ENCODE data around the gene PRG2.
A peak's percentile ranks its signal among the peaks of the same experiment; 100 is the strongest.

The PRG2 gene

DNA sequence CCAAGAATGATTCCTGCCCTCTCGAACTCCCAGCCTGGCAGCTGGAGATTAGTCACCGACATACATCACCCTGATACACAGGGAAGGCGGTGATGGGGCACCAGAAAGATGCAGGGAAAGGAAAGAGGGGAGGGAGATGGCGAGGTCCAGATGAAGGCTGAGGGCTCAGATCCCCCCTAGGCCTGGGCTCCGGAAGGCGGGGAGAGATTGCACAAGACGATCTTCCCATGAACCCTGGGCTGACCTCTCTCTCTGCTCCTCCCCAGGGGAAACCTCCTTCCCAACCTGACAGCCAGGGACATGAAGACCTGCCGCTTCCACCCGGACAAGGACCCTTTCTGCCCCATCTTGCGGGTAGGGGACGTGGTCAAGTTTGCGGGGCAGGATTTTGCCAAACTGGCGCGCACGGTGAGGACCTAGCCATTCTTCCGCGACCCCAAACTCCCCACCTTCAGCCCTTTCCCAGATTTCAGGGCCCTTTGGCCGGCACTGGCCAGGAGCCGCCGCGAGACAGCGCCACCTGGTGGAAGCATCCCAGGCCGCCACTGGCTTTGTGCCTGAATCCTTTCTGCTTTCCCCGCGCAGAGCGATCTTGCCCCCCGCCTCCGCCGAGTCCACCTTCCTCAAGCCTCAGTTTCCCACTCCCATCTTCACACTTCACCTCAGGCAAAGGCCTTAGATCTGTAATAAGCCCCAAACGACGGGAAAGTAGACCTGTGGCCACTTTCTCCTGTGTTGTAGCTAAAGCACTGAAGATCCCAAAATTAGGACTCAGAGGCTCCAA is 40.8 kb downstream of the PRG2 start:
- no peak overlapping the region for H3K27ac ChIP-seq (ENCODE audit: low read length)
- peak overlapping the region; percentile 30; the same call in 1 of the 2 replicates for H3K4me2 ChIP-seq (ENCODE audit: low read length)
- no peak overlapping the region for H3K9ac ChIP-seq (ENCODE audit: low read length)
- no peak overlapping the region for H3K4me3 ChIP-seq (ENCODE audit: low read length)
- TF ChIP-seq, protein P1, sequence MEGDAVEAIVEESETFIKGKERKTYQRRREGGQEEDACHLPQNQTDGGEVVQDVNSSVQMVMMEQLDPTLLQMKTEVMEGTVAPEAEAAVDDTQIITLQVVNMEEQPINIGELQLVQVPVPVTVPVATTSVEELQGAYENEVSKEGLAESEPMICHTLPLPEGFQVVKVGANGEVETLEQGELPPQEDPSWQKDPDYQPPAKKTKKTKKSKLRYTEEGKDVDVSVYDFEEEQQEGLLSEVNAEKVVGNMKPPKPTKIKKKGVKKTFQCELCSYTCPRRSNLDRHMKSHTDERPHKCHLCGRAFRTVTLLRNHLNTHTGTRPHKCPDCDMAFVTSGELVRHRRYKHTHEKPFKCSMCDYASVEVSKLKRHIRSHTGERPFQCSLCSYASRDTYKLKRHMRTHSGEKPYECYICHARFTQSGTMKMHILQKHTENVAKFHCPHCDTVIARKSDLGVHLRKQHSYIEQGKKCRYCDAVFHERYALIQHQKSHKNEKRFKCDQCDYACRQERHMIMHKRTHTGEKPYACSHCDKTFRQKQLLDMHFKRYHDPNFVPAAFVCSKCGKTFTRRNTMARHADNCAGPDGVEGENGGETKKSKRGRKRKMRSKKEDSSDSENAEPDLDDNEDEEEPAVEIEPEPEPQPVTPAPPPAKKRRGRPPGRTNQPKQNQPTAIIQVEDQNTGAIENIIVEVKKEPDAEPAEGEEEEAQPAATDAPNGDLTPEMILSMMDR (IDR thresholded peaks at IDR 0.05; ENCODE audit: low read depth, low read length) = peak; percentile 75
- TF ChIP-seq EZH2phosphoT487 (IDR thresholded peaks at IDR 0.05; ENCODE audit: low read depth) = no peak
- peaks cover 29% of the 10 kb centered on the region for H3K4me1 ChIP-seq (ENCODE audit: low read length)
- H3K36me3 ChIP-seq (replicated peaks; ENCODE audit: low read depth, low read length) = no peaks in the 10 kb centered on the region
- no peaks in the 10 kb centered on the region for H3K27me3 ChIP-seq (ENCODE audit: low read depth, low read length)
- H4K20me1 ChIP-seq (ENCODE audit: insufficient read depth, low read length) = no peaks in the 10 kb centered on the region
- no peaks in the 10 kb centered on the region for H3K79me2 ChIP-seq (ENCODE audit: low read length)
- no peaks in the 10 kb centered on the region for H3K9me3 ChIP-seq (ENCODE audit: insufficient read depth, low read length)
- no peak overlapping the region for H2AFZ ChIP-seq (ENCODE audit: low read depth, low read length)

DNA sequence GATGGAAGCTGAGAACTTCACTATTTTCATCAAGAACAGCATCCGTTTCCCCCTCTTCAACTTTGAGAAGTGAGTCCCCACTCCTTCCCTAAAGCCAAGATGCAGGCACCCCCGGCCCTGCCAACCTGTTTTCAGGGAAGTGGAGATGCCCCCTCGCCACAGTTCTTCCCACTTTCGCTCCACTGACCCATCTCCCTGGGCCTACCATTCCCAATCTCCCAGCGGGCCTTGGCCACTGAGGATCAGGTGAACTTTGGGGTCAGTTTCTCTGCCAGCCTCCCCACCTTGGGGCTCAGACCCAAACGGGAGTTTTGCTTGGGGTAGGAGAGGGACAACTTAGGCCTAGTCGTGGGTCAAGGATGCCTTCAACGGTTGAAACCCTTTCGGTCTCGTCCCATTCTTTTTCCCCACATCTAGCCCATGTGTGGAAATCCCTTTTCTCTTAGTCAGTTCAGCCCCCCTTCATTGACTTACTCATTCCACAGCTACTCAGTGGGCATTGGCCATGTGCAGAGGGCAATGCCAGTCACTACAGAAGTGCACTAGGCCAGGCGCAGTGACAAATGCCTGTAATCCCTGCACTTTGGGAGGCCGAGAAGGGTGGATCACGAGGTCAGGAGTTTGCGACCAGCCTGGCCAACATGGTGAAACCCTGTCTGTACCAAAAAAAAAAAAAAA is 41.7 kb downstream of the PRG2 start:
- TF ChIP-seq, protein P1 (IDR thresholded peaks at IDR 0.05; ENCODE audit: low read depth, low read length) = no peak
- TF ChIP-seq EZH2phosphoT487 (IDR thresholded peaks at IDR 0.05; ENCODE audit: low read depth) = no peak
- Histone ChIP-seq H3K9ac (ENCODE audit: low read length) (no peak overlapping the region), H3K27ac (ENCODE audit: low read length) (no peak overlapping the region), H2AFZ (ENCODE audit: low read depth, low read length) (no peak overlapping the region), H3K9me3 (ENCODE audit: insufficient read depth, low read length) (no peaks in the 10 kb centered on the region), H3K4me2 (ENCODE audit: low read length) (no peak overlapping the region), H3K79me2 (ENCODE audit: low read length) (no peaks in the 10 kb centered on the region), H3K4me3 (ENCODE audit: low read length) (no peak overlapping the region), H3K4me1 (ENCODE audit: low read length) (peaks cover 29% of the 10 kb centered on the region), H3K36me3 (replicated peaks; ENCODE audit: low read depth, low read length) (no peaks in the 10 kb centered on the region), H3K27me3 (ENCODE audit: low read depth, low read length) (no peaks in the 10 kb centered on the region), H4K20me1 (ENCODE audit: insufficient read depth, low read length) (no peaks in the 10 kb centered on the region)

DNA sequence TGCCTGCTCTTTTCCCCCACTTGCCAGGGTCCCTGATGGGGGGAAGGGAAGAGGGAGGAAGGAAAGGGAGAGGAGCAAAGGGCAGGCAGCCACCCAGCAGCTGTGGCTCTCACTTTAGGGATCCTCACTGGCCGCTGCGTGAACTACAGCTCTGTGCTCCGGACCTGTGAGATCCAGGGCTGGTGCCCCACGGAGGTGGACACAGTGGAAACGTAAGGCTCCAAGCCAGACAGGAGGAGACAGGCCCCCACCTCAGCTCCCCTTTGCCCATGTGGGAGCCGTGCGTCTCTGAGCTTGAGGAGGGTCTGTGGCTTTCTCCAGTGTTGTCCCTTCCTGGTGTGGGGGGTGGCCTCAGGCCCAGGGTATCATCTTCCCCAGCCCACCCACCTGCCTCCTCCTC is 42.4 kb downstream of the PRG2 start:
- H3K9ac ChIP-seq (ENCODE audit: low read length) = no peak overlapping the region
- no peaks in the 10 kb centered on the region for H3K36me3 ChIP-seq (replicated peaks; ENCODE audit: low read depth, low read length)
- H3K4me3 ChIP-seq (ENCODE audit: low read length) = no peak overlapping the region
- H3K4me1 ChIP-seq (ENCODE audit: low read length) = peaks cover 28% of the 10 kb centered on the region
- H3K27ac ChIP-seq (ENCODE audit: low read length) = no peak overlapping the region
- H3K27me3 ChIP-seq (ENCODE audit: low read depth, low read length) = no peaks in the 10 kb centered on the region
- no peaks in the 10 kb centered on the region for H4K20me1 ChIP-seq (ENCODE audit: insufficient read depth, low read length)
- no peak overlapping the region for H2AFZ ChIP-seq (ENCODE audit: low read depth, low read length)
- no peak overlapping the region for H3K4me2 ChIP-seq (ENCODE audit: low read length)
- H3K79me2 ChIP-seq (ENCODE audit: low read length) = no peaks in the 10 kb centered on the region
- no peaks in the 10 kb centered on the region for H3K9me3 ChIP-seq (ENCODE audit: insufficient read depth, low read length)
- TF ChIP-seq, protein P1 (IDR thresholded peaks at IDR 0.05; ENCODE audit: low read depth, low read length) = no peak
- no peak for TF ChIP-seq EZH2phosphoT487 (IDR thresholded peaks at IDR 0.05; ENCODE audit: low read depth)

DNA sequence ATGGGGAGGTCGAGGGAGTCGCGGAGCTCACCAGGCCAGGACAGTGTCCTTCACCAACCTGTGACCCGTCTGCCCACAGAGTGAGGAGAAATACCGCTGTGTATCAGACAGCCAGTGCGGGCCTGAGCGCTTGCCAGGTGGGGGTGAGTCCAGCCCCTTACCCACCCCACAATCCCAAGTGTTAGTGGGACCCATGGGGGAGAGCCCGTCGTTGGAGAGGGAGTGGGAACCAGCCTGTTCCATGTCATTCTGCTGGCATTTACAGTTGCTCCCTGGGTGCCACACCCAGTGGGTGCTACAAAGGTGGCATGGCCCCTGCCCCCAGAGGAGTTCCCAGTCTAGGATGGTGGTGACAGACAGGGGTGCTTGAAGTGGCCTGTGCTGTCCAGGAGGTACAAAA is 43.1 kb downstream of the PRG2 start:
- Histone ChIP-seq H3K27me3 (ENCODE audit: low read depth, low read length) (no peaks in the 10 kb centered on the region), H3K79me2 (ENCODE audit: low read length) (no peaks in the 10 kb centered on the region), H3K4me2 (ENCODE audit: low read length) (no peak overlapping the region), H3K9me3 (ENCODE audit: insufficient read depth, low read length) (no peaks in the 10 kb centered on the region), H3K4me3 (ENCODE audit: low read length) (no peak overlapping the region), H3K4me1 (ENCODE audit: low read length) (peaks cover 28% of the 10 kb centered on the region), H3K27ac (ENCODE audit: low read length) (no peak overlapping the region), H3K9ac (ENCODE audit: low read length) (no peak overlapping the region), H4K20me1 (ENCODE audit: insufficient read depth, low read length) (no peaks in the 10 kb centered on the region), H3K36me3 (replicated peaks; ENCODE audit: low read depth, low read length) (no peaks in the 10 kb centered on the region), H2AFZ (ENCODE audit: low read depth, low read length) (no peak overlapping the region)
- no peak for TF ChIP-seq EZH2phosphoT487 (IDR thresholded peaks at IDR 0.05; ENCODE audit: low read depth)
- TF ChIP-seq, protein P1 (IDR thresholded peaks at IDR 0.05; ENCODE audit: low read depth, low read length) = no peak
